22Rv1 (cell line): Measurements from ENCODE around the gene GABBR2.

Source experiments
- H3K27ac ChIP-seq: fragments of 450-650 bp; 2 replicates; pipeline ENCODE4 v1.5.1; 2017
- CTCF ChIP-seq: fragments of 450-650 bp; IDR thresholded peaks from 2 replicates; pipeline ENCODE4 v1.5.1; 2017; ENCODE audit warnings: mild to moderate bottlenecking
- ZFX ChIP-seq: fragments of 450-650 bp; IDR thresholded peaks from 2 replicates; pipeline ENCODE4 v1.6.1; 2017; ENCODE audit warnings: antibody characterized with exemption, borderline replicate concordance

Gene GABBR2

DNA sequence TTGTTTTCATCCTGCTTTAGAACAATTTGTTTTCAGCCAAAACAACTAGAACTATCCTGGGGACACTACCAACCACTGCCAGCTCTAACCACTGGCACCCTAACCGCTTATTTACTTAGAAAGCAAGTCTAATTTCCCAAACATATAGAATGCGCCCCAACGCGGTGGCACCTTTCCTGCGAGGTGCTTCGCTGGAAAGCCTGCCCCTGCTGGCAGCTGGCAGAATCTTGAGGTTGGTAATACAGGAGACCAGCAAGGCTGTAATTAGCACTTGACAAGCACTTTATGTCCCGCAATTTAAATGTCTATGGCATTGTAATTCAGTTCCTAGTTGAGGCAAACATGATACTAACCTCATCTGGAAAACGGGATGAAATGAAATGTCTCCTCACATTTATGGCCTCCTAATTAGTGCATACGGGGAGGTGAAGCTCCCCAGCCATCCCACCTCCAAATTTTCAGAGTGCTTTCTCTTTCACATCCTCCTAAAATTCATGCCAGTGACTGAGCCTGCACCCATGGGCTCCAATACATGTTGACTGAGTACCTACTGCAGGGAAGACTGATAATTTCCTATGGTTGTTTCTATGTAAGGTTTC is 30.4 kb downstream of the GABBR2 start:
- TF ChIP-seq CTCF = peak; percentile 78
- no peak for TF ChIP-seq ZFX

DNA sequence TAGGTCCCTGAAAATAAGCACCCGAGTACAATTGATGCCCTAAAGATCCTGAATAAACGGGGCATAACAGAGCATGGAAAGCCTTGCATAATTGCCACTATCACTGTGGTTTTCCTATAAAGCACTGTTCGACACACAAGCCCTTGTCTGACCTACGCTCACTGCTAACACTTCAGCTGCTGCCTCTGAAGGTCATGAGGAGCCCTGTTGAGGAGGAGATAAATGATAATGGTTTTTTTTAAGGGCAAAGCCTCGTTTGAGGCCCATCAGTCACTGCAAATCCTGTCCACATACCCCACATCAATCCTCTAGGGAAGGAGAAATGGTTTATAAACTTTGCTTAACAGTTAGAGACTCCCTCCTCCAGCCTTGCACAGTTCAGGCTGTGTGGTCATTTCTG is 35.1 kb downstream of the GABBR2 start:
- no peak for TF ChIP-seq ZFX
- no peak for TF ChIP-seq CTCF
- H3K27ac ChIP-seq = no peak overlapping the region

More for the DNA sequence above, 30.4 kb downstream of the GABBR2 start:
- H3K27ac ChIP-seq = no peak overlapping the region

GRCh38 chr9:98667005-98667640 is 41.6 kb downstream of the GABBR2 start:
- TF ChIP-seq ZFX (no peak), CTCF (no peak)
- H3K27ac ChIP-seq = no peak overlapping the region

DNA sequence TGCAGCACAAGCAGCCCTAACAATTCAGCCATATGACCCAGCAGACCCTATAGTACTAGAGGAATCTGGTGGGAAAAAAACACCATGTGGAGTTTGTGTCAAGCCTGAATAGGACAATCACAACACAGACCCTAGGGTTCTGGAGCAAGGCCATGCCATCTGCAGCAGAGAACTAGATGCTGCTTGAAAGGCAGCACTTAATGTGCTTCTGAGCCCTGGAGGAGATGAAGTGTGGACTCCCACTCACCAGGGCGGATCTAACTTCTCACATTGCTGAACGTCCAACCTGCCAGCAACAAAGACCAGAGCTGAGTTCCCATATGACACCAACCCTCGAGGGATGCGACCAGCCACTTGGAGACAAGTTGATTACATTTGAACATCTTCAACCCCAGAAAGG is 43.2 kb downstream of the GABBR2 start:
- TF ChIP-seq CTCF (no peak), ZFX (no peak)
- no peak overlapping the region for H3K27ac ChIP-seq

- TF ChIP-seq ZFX = no peak
- no peak for TF ChIP-seq CTCF
- H3K27ac ChIP-seq = no peak overlapping the region
Measured at GRCh38 chr9:98660541-98660940, 48.2 kb downstream of the GABBR2 start.

DNA sequence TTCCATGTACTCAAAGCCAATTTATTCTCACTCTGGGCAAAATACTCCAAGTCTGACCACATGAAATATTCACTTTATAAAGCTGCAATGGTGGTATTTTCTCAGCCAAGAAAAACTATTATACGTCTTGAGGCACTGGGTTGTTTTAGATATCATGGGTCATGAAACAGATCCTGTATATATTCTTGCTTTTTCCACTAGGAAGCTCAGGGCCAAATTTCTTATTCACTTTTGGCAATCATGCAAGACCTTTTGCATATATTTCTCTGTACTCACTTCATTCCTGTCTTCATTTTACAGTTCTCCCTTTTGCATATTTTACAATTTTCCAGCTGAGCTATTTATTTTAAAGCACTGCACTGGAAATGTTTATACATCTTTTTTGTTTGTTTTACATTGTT is 49.8 kb downstream of the GABBR2 start:
- TF ChIP-seq CTCF (no peak), ZFX (no peak)
- no peak overlapping the region for H3K27ac ChIP-seq

GRCh38 chr9:98657897-98658296 is 50.8 kb downstream of the GABBR2 start:
- no peak overlapping the region for H3K27ac ChIP-seq
- TF ChIP-seq CTCF = no peak
- TF ChIP-seq ZFX = no peak
